ELF-1 (cell line): ENCODE measurements around the gene CD70.
A peak's percentile ranks its signal among the peaks of the same experiment; 100 is the strongest.
"Not testable (repeated sequence)": the region's sequence is repeated elsewhere in the genome, so short reads cannot be mapped to it uniquely, and the experiment has no call there.

ENCODE experiments used
- DNase-seq: peaks from one replicate; pipeline ENCODE4 v3.0.0-alpha.2; 2016; ENCODE audit warnings: low read depth, low spot score

CD70 gene, protein sequence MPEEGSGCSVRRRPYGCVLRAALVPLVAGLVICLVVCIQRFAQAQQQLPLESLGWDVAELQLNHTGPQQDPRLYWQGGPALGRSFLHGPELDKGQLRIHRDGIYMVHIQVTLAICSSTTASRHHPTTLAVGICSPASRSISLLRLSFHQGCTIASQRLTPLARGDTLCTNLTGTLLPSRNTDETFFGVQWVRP

DNA sequence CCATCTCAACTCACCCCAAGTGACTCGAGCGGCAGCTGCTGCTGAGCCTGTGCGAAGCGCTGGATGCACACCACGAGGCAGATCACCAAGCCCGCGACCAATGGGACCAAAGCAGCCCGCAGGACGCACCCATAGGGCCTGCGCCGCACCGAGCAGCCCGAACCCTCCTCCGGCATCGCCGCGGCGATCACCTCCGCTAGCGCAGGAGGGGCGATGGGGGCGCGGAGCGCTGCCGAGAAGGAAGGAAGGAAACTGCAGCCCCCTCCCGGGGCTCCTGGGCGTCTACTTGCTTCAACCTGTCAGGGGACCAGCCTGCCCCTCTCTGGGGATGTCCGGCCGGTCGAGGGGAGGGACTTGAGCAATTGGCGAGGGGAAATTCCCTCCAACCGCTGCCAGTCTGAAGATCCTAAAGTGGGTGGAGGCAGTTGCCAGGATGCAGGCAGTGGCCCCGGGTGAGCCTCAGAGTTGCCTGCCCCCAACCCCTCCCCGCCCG is at the start of gene CD70:
Gene CD70, minus strand, starts transcription at position 324 of the 493 bp plus-strand sequence. Its CDS starts 148 bp downstream, at position 176.
- peak; percentile 76 for DNase-seq

- not testable (repeated sequence) for DNase-seq
These were observed 49.4 kb upstream of the CD70 start for GRCh38 chr19:6640333-6640732.

DNA sequence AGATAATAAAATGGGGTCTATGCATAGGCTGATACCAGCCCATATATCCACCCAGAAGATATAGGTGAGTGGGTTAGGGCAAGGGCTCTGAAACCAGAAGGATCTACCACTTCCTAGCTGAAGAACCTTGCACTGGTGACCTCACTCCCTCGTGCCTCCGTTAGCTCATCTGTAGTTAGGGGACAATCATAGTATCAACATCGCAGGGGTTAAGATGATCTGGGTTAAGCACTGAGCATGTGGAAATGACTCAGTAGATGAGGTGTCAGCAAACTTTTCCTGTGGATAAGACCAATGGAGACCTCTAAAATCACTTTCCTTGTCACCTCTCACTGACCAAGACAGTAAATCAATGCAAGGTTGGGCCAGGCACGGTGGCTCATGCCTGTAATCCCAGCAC is 48.5 kb upstream of the CD70 start:
- DNase-seq, result no peak

GRCh38 chr19:6633456-6633813 is 42.5 kb upstream of the CD70 start:
- DNase-seq, result not testable (repeated sequence)

- peak; percentile 83 for DNase-seq
These were observed 42.0 kb upstream of the CD70 start for GRCh38 chr19:6632747-6633455.

DNA sequence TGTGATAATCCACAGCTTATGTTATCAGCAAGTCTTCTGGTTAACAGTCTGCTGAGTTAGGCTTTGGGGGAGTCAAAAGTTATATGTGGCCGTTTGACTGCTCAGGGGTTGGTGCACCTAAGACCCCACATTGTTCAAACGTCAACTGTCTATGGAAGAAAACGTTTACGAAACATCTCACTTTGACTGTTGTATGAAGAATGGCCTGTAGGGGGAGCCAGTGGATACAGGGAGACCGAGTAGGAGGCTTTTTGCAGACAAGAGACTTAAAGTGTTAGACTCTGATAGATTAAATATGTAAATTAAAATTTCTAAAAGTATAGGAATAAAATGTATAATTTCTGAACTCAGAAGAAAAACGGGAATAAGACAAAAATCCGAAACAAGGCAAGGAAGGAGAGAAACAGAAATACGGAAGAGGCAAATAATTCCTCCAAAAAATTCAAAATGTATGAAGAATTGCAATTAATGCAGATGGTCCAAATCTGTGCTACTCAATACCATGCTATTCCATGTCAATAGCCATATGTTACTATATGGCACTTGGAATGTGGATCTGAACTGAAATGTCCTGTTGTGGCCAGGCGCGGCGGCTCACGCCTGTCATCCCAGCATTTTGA is 41.2 kb upstream of the CD70 start:
- DNase-seq, result peak; percentile 58

GRCh38 chr19:6626764-6627163 is 35.8 kb upstream of the CD70 start:
- no peak for DNase-seq

DNA sequence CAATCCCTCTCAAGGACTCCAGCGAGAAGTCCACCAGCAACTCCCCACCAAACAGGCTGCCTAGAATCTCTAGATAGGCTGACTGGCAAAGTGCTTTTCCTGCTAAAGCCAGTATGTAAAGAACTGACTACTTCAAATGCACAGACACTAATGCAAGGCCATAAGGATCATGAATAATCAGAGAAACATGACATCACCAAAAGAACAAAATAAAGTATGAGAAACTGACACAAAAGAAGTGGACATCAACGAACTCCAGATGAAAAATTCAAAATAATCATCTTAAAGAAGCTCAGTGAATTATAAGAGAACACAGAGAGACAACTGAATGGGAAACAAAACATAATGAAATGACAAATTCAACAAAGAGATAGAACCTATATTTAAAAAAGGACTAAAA is 26.4 kb upstream of the CD70 start:
- DNase-seq, result no peak

DNA sequence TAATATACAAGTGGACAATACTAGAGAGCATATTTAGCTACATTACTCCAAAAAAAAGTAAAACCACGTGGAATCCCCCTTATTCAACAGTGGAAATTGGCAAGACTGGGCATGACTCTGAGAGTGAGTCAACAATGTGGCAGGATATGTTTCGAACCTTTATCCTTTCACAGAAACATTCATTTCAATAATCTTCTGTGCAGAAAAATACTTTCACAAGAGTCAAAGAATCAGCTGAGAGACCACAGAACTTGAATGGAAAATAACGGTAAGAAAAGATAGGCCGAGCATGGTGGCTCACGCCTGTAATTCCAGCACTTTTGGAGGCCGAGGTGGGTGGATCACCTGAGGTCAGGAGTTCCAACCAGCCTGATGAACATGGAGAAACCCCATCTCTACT is 25.1 kb upstream of the CD70 start:
- DNase-seq, result no peak

DNA sequence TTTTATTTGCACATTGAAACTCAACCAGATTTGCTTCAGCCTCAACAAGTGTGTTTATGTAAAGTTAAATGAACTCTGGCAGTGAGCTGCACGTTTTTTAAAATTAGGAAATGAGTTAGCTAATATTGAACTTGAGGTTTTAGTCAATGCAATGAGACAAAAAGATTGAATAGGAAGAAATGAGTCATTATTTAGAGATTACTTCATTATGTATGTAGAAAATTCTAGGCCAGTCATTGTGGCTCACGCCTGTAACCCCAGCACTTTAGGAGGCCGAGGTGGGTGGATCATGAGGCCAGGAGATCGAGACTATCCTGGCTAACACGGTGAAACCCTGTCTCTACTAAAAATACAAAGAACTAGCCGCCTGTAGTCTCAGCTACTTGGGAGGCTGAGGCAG is 22.8 kb upstream of the CD70 start:
- DNase-seq, result no peak

DNA sequence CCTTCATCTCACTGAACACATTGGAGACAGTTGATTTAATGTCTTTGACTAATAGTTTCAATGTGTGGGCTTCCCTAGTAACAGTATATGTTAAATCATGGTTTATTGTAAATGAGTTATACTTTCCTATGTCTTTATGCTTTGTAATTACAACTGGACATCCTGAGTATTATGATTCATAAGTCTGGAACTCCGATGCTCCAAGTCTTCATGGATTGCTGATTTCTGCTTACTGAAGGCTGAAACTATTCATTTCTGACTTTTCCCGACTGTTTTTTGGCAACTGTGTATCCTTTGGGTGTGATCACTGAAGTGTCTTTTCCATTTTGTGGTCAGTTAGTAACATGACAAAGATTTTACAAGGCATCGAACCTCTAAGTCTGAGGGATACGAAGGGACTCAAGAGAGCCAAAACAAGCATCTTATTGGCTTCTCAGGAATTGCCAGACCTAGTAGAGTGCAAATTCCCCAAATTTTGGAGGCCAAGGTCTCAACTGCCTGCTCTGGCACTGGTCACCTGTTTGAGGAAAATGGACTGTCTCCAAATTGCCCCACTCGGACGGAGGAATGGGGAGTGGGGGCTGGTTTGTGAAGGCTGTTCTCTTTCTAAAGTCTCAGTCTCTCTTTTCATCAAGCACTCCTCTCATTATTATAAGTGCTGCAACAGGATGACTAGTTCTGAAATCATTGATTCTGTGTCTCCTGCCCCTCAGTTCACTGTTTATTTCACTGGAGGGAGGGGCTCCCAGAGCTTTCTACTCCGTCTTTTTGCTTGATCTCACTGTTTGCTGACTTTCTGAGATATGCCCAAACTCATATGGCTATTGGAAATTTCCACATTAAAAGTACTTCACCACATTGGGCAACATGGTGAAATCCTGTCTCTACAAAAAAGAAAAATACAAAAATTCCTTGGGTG is 20.2 kb upstream of the CD70 start:
- no peak for DNase-seq

- DNase-seq, result no peak
These were observed 18.0 kb upstream of the CD70 start for GRCh38 chr19:6608940-6609339.

- not testable (repeated sequence) for DNase-seq
These were observed 17.2 kb upstream of the CD70 start for GRCh38 chr19:6608146-6608545.

GRCh38 chr19:6606276-6607070 is 15.5 kb upstream of the CD70 start:
- not testable (repeated sequence) for DNase-seq

DNA sequence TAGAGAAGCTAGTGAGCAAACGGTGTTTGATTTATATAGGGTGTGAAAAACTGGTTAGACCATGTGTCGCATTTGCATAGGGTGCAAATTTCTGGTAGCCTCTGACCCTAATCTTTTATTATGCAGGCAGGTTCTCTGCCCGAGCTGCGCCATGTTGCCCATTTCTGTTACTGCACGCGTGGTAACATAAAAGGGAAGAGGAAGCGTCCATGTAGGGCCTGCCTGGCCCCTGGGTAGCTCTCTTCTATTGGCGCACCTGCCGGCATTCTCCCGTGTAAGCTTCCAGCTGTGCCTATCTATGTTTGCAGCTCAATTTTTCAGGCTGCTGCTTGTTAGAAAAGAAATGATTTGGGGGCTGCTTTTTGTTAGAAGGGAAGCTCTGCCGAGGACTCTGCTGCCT is 14.0 kb upstream of the CD70 start:
- no peak for DNase-seq

- no peak for DNase-seq
These were observed 11.8 kb upstream of the CD70 start for GRCh38 chr19:6602729-6603114.

DNA sequence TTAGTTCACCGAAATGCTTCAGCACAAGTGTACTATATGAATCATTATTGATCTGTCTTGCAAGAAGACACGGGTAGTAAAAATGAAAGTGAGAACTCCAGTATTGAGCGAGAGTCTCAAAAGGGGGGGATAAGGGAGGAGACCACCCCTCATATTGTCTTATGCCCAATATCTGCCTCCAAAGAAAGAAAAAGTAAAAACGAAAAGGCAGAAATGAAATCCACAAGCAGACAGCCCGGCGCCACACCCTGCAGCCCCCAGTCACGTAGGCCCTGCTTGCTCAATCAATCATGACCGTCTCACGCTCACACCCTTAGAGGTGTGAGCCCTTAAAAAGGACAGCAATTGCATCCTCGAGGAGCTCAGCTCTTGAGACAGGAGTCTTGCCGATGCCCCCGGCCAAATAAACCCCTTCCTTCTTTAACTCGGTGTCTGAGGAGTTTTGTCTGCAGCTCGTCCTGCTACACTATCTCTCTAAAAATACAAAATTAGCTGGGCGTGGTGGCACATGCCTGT is 10.6 kb upstream of the CD70 start:
- DNase-seq, result not testable (repeated sequence)

GRCh38 chr19:6600951-6601536 is 10.1 kb upstream of the CD70 start:
- not testable (repeated sequence) for DNase-seq

GRCh38 chr19:6599866-6600454 is 9.0 kb upstream of the CD70 start:
- DNase-seq, result no peak
